Activated CD4-positive, alpha-beta T cell treated with anti-CD3 and anti-CD28 coated beads, Interleukin-2, amount 50 U/mL, for 16 hours (primary cell): ENCODE results near the gene ACTL7B.
A peak's percentile ranks its signal among the peaks of the same experiment; 100 is the strongest.
"Not testable (repeated sequence)": the region's sequence is repeated elsewhere in the genome, so short reads cannot be mapped to it uniquely, and the experiment has no call there.

Source experiments
- DNase-seq: peaks from one replicate; pipeline ENCODE4 v3.0.0-alpha.2; 2020

Gene ACTL7B

DNA sequence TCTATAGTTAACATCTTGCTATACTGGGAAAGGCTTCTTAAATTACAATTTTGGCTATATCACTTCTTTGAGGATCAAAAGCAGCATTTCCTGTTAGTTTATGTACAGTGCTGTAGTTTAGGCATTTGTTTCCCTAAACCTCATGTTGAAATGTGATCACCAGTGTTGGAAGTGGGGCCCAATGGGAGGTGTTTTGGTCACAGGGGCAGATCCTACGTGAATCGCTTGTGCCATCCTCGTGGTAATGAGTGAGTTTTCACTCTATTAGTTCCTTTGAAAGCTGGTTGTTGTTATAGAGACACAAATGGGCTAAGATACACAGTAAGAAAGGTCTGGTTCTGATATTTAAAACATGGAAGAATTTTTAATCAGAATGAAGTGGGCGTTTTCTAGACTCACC, 12.0 kb upstream of the ACTL7B start:
- DNase-seq, result no peak

DNA sequence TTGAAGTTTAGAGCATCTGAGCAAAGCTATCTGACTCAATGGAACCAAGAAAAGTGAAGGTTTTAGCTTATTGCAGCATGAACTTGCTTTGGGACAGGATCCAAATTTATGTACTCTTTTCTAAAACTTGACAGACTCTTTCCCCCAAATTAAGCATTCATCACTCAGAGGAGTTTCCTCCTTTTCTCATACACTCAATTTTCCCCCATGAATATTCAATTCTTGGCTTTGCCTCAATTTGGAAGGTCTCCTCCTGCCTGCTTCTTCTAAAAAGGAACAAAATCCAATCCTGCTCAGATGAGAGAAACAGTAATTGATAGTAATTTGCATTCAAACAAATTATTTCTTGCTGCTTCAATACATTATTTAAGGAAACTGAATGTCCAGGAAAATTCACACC, 11.3 kb upstream of the ACTL7B start:
- no peak for DNase-seq

DNA sequence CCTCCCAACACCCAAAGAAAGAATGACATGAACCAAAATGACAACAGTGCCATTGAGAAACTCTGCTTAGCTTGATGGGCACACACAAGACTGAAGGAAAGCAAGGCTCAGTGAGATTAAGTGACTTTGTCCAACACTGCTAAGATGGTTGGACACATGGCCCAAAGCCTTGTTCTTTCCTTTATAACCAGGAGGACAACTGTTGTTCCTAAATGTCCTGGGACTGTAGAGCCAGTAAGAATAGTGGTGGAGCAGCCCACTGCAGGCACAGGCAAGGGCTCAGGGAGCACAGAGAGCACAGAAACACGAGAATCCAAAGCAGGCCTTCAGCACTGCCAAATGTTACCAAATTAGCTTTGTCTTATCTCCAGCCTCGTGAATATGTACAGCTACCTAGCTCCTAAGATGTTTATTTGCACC, 10.2 kb upstream of the ACTL7B start:
- DNase-seq, result no peak

DNA sequence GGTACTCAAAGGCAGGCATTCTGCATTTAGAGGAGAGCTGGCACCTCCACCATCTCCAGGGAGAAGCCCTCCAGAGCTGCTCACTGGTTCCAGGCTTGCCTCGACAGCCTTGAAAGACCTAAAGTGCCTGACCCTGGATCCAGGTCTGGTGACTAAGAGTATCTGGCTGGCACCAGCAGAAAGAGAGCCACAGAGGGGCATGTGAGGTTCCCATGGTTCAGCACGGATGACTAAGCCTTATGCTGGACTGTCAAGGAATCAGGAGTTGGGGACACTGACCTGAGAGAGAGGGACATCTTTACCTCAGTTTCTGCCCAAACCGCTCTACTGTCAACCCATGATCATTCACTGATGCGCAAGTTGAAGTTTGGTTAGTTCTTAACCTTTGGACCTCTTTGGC, 9.3 kb upstream of the ACTL7B start:
- DNase-seq, result no peak

DNA sequence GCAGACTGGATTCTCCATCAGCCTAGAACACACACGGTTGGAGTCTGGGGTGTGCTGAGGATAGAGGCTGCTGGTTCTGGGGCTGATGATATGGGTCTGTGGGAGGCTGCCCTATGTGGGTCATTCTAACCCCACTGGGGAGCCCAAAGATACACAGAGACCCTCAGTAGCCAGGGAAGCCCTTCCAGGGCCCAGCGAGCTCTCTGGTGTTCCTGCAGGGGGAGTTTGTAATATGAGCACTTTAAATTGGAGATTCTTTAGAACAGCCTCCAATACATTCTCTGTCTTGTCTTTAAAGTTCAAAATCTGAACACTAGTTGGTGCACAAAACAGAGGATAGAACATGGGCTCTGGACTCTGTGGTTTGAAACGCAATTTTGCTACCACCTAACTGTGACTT, 8.7 kb upstream of the ACTL7B start:
- DNase-seq, result no peak

DNA sequence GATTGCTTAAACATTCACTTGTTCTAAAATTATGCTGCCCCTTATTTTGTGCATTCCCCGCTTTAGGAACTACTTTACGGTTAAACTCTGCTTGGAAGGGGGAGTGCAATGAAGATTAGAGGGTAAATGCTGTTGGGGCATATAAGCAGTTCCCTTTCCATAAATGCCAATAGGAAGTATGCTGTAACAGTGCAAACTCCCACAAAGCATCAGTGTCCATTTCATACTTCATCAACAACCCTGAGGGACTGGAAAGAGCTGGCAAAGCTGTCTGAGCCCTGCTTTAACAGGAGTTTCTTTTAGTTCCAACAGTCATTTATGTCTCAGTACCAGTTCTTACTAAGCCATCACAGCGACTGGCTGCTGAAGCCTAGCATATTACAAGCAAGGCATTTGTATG, 8.1 kb upstream of the ACTL7B start:
- no peak for DNase-seq

DNA sequence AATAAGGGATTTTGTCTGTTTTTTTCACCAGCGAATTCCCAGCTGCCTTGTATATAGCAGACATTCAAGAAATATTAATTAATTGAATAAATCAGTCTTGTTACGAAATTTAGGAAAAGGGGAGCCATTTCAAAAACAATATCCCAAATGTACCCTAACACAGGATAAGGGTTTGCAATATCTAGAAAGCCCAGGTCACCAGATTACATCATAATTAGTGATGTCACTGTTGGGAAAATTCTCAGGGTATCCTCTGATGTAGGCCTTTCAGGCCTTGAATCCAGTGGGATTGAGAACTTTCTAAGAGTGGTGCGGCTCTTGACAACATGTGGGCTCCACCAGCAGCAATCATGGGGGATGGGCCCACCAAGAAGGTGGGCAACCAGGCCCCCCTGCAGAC, 6.2 kb upstream of the ACTL7B start, which contains the start of gene ACTL7A:
Gene ACTL7A, plus strand, starts transcription at position 270 of the 400 bp plus-strand sequence. Its CDS starts 57 bp downstream, at position 327.
- no peak for DNase-seq

DNA sequence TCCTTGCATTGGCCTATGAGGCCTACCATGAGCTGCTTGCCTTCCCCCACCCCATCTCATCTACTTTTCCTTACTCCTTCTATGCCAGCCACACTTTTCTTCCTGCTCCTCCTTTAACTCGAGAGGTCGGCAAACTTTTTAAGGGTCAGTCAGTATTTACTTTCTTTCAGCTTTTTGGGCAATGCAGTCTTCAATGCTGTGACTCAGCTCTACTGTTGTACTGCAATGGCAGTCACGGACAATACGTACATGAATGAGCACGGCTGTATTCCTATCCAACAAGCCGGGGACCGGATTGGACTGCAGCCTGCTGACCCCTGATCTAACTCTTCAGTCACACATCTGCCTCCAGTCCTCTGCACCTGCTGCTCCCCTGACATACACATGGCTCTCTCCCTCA, 5.7 kb upstream of the ACTL7B start:
- DNase-seq, result no peak

DNA sequence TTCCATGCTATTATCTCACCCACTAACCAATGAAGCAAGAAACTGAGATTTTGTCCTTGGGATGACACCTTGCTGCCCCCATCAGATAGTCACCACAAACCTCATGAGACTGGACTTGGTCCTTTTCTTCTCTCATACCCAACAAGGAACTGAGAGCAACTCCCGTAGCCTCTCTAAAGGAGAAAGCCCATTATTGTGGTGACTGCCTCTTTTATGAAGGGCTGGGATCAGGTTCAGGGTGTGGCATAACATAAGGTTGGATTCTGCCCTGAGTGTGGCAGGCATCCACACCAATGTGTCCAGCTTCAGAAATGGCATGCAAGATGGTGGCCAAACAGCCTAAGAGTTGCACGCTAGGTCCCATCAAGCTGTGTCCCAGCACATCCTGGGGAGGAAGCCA, 5.0 kb upstream of the ACTL7B start:
- no peak for DNase-seq

DNA sequence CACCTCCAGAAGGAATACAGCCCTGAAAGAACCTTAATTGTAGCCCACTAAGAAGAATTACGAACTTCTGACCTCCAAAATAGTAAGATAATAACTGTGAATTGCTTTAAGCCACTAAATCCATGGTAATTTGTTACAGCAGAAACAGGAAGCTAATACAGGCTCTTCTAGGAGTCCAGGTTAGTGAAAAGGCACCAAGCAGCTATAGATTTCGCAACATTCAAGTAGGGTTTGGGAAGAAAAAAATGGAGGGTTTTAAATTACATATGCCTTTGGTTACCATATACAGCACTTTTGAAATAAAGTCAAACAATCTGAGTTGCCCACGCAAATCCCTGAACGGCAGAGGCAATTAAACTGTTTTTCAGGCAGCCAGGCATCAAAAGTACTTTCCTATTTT, 4.6 kb upstream of the ACTL7B start:
- no peak for DNase-seq

DNA sequence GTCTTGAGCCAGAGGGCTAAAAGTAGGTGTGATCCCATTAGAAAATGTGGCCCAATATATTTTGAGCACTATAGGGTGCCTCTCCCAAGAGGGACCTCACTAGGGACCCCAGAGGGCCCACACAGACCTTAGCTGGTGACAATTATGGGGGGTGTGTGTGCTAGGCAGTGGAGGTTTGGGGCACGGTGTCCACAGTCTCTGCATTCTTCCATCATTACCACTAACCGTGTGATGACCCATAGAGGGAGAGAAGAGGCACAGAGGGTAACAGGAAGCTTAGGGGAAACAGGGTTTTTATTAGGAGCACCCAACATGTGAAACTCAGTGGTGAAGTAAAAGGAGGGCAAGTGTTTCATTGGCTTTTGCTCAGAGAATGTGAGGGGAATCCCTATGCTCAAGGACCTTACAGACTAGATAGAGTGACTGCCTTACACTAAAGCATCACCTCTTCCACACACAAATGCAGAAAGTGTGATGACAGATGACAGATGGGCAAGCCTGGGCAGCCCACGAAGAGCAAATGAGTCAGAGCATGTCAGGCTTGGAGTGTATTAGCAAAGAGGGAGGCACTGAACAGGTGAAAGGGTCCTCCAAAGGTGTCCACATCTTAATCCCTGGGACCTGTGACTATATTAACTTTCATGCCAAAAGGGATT, 3.8 kb upstream of the ACTL7B start:
- DNase-seq, result no peak

DNA sequence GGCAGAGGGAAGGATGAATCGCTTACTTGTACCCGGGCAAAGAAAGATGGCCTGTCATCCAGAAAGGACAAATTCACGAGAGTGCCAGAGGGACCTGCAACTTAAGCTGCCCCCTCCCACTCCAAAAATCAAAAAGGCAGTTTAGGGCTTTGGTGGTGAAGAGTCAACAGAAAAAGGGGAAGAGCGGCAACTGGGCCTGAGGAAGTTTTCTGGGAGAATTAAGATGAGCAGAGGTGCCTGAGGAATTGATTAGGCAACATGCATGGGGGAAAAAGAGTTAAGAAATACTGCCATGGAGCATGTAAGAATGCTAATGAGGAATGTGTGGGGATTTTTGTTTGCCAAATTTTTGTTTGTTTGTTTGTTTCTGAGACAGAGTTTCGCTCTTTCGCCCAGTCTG, 1.8 kb upstream of the ACTL7B start:
- DNase-seq, result no peak

DNA sequence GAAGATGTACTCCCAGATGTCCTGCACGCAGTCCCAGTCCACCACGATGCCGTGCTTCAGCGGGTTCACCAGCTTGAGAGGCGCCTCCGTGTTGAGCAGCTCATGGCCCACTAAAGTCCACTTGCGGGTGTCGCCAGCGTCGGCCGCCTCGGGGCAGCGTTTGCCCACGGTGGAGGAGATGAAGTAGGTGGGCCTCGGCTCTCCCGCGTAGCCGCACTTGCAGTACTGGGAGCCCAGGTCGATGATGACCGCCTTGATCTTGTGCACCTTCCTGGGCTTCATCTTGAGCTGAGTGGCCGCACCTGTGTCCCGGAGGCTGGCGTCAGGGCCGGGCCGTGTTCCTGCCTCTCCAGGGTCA, 278 bp downstream of the ACTL7B start:
- no peak for DNase-seq

DNA sequence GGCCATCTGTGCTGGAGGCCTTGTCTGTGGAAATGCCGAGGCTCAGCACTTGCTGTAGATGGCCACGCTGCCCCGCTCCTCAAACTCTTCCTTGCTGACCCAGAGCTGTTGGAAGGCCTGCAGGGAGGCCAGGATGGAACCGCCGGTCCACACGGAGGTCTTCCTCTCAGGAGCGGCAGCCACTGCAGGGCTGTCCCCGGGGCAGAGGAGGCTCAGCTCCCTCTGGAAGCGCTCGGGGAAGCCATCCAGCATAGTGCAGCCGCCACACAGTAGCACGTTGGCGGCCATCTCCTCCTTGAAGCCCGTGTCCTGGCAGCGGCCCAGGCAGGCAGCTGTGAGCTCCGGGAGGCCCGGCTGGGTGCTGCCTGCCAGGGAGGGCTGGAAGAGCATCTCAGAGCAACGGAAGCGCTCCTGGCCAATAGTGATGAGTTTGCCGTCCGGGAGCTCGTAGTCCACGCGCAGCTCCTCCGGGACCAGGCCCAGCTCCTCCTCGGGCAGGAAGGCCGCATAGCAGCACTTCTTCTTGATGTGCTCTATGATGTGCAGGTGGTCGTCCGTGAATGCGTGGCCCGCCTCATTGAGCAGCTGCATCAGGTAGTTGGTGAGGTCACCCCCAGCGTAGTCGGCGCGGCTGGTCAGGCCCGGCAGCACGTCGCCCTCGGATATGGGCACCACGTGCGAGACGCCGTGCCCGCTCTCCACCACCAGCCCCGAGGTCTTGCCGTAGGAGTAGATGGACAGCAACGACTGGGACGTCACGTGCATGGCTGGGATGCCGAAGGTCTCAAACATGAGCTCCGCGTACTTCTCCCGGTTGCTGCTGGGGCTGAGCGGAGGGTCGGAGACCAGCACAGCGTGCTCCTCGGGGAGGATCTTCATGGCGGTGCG, 901 bp downstream of the ACTL7B start:
- no peak for DNase-seq

DNA sequence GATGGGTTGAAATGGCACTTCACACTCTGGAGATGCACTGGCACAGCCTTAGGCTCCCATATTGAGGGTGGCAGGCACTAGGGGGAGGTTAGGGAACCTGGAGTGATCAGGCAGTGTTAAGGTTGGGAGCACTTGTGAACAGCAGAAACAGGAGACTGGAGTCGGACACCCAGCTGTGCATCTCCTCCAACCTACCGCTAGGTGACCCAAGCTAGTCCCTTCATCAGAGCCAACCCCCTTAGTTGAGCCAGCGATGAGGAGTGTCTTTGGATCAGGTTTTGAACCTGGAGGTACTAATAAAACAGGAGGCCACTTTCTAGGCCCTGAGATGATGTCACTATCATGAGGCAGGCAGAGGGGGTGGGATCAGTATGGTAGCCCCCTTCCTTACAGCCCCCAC, 1.7 kb downstream of the ACTL7B start:
- no peak for DNase-seq

DNA sequence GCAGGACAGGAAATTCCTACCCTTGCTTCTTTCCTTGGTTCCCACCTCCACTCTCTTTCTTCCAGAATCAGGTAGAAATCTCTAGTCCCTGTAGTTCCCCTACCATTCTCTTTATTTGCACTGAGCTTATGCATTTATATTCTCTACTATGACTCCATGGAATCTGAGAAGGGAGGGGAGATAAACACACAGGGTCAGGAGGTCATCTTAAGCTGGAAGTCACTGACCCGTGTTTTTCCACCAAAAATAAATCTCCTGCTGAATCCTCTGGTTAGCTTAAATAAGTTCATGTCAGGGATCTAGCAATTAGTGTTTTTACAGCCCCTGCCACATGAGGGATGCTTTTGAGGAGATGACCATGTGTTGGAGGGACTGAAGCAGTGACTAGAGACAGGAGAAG, 3.7 kb downstream of the ACTL7B start:
- no peak for DNase-seq

DNA sequence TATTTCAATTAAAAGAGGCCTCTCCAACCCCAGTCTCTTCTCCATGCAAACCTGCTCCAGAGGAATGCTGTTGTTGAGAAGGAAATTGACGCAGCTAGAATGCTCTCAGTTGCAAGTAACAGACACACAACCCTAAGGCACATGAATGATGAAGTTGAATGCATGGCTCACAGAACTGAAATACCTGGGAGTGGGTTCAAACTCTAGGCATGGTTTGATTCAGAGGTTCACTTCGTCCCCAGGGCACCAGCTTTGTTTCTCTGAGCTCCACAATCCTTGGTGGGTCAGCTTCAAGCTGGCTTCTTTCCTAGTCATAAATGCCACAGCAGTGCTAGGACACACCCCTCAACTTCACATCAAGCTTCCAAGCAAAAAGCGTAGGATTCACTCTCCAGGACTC, 4.6 kb downstream of the ACTL7B start:
- DNase-seq, result no peak

DNA sequence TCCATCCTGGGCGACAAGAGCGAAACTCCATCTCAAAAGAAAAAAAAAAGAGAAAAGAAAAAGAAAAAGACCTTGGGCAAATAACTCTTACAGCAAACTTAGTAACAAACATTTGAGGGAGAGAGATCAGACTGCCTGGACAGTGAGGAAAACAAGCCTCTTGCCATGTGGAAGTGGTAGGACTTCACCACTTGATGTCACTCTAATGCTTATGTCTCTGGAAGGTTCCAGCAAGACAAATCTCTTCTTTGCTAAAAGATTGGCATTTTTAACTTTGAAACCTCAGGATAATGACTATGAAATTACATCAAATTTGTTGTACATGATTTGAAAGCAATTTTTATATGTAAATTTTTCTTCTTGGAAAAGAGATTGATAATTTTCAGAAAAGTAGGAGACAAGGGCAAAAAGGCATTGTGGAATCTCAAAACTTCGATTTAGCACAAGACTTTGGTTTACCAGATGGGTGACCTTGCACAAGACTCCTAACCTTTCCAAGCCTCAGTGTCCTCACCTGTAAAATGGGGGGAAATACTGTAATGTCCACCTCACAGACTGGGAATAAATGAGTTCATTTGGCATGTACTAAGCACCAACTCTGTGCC, 5.4 kb downstream of the ACTL7B start:
- DNase-seq, result no peak

DNA sequence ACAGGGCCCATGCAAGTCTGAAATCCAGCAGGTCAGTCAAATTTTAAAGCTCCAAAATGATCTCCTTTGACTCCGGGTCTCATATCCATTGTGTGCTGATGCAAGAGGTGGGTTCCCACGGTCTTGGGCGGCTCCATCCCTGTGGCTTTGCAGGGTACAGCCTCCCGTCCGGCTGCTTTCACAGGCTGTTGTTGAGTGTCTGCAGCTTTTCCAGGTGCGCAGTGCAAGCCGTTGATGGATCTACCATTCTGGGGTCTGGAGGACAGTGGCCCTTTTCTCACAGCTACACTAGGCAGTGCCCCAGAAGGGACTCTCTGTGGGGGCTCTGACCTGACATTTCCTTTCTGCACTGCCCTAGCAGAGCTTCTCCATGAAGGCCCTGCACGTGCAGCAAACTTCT, 7.5 kb downstream of the ACTL7B start:
- not testable (repeated sequence) for DNase-seq

DNA sequence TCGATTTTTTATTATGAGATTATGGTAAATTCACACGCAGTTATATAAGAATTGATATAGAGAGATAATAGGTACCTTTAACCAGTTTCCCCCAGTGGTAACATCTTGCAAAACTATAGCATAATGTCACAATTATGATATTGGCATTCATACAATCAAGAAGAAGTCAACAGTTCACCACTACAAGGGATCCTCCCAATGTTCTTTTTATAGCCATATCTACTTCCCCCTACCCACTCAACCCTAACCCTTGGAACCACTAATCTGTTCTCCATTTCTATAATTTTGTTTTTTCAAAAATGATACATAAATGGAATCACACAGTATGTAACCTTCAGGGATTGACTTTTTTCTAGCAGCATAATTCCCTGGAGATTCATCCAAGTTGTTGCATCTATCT, 9.8 kb downstream of the ACTL7B start:
- no peak for DNase-seq

DNA sequence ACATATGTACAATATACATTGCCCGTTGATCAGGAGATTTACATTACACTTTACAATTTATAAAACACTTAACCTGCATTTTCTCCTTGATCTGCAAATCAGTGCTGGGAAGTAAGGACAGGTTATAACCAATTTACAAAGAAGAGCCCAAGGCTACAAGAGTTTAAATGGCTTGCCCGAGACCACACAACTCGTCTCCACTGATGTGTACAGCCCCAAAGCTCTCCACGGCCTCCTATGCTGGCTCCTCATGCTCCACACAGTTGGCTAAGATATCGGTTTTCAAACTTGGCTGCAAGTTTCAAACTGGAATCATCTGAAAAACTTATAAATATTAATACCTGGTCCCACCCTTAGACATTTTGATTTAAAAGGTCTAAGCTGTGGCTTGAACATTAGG, 10.3 kb downstream of the ACTL7B start:
- DNase-seq, result no peak

DNA sequence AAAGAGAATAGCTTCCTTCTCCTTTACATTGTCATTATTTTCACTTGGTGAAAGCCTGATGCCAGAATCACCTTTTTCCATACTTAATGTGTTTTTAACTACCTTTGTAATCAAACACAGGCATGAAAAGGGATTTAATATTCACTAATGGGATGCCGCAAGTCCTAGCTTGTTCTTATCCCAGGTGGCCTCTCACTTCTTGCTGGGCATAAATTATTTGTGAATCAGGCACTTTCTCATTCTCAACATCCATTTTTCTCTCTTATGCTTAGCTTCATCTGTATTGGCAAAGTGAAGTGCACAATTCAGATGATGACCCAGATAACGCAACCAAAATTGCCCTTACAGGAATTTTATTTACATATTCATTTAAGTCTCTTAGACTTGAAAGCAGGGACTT, 10.9 kb downstream of the ACTL7B start:
- no peak for DNase-seq

DNA sequence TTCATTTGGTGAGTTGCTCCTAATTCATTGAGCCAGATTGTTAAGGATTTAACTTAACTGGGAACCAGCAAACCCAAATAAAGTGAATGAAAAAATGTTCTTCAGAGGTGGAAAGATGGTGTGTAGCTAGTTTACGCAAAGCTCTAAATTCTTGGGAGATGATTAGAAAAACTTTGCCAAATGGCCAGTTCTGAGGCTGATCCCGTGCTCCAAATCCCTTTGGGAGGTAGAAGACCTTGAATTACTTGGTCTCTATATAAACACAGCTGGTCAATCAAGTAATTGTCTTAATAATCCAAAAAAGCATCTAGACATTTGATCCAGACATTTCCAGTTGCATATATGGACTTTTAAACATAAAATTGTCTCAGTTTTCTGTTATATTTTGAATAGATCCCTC, 11.4 kb downstream of the ACTL7B start:
- no peak for DNase-seq

DNA sequence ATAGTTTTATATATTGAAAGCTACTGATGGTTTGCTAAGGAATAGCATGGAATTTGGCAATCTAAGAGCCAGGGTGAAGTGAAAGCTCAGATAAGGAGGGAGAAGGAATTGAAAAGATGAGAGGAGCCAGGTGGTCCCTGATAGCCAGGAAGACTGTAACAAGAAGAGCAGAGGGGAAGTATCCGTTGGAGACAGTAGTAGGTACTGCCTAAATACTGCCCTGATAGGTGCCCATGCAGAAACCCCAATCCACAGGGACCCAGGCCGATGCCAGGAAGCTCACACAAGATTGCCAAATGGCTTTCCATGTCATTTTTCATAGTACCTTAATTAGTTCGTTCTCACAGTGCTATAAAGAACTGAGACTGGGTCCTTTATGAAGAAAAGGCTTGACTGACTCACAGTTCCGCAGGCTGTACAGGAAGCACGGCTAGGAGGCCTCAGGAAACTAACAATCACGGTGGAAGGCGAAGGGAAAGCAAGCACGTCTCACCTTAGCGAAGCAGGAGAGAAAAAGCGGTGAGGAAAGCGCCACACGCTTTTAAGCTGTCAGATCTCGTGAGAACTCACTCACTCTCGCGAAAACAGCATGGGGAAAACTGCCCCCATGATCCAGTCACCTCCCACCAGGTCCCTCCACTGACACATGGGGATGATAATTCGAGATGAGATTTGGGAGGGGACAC, 13.0 kb downstream of the ACTL7B start:
- DNase-seq, result peak; percentile 23
